ENCODE results near the gene DUX4.
"Not testable (repeated sequence)": the region's sequence is repeated elsewhere in the genome, so short reads cannot be mapped to it uniquely, and the experiment has no call there.

DUX4 gene

DNA sequence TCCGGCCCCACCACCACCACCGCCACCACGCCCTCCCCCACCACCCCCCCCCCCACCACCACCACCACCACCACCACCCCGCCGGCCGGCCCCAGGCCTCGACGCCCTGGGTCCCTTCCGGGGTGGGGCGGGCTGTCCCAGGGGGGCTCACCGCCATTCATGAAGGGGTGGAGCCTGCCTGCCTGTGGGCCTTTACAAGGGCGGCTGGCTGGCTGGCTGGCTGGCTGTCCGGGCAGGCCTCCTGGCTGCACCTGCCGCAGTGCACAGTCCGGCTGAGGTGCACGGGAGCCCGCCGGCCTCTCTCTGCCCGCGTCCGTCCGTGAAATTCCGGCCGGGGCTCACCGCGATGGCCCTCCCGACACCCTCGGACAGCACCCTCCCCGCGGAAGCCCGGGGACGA lies at the start of gene DUX4:
TSS of gene DUX4 (plus strand) at position 347 of the 400 bp plus-strand sequence. CDS start at position 347, 0 bp downstream.
- FAIRE-seq; DNase-seq (ENCODE audit: extremely low spot score, insufficient read length, low read depth): not testable (repeated sequence)

DNA sequence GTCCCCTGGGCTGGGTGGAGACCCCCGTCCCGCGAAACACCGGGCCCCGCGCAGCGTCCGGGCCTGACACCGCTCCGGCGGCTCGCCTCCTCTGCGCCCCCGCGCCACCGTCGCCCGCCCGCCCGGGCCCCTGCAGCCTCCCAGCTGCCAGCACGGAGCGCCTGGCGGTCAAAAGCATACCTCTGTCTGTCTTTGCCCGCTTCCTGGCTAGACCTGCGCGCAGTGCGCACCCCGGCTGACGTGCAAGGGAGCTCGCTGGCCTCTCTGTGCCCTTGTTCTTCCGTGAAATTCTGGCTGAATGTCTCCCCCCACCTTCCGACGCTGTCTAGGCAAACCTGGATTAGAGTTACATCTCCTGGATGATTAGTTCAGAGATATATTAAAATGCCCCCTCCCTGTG lies 1.9 kb downstream of the DUX4 start:
- not testable (repeated sequence) for FAIRE-seq; DNase-seq (ENCODE audit: extremely low spot score, insufficient read length, low read depth)

DNA sequence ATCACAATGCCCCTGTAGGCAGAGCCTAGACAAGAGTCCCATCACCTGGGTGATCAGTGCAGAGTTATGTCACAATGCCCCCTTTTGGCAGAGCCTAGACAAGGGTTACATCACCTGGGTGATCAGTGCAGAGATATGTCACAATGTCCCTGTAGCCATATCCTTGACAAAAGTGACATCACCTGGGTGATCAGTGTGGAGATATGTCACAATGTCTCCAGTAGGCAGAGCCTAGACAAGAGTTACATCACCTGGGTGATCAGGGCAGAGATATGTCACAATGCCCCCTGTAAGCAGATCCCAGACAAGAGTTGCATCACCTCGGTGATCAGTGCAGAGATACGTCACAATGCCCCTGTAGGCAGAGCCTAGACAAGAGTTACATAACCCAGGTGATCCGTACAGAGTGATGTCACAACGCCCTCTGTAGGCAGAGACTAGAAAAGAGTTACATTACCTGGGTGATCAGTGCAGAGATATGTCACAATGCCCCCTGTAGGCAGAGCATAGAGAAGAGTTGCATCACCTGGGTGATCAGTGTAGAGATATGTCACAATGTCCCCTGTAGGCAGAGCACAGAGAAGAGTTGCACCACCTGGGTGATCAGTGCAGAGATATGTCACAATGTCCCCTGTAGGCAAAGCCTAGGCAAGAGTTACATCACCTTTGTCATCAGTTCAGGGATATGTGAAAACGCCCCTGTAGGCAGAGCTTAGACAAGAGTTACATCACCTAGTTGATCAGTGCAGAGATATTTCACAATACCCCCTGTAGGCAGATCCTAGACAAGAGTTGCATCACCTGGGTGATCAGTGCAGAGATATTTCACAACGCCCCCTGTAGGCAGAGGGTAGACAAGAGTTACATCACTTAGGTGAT lies 4.4 kb downstream of the DUX4 start:
- not testable (repeated sequence) for DNase-seq (ENCODE audit: extremely low spot score, insufficient read length, low read depth); FAIRE-seq

DNA sequence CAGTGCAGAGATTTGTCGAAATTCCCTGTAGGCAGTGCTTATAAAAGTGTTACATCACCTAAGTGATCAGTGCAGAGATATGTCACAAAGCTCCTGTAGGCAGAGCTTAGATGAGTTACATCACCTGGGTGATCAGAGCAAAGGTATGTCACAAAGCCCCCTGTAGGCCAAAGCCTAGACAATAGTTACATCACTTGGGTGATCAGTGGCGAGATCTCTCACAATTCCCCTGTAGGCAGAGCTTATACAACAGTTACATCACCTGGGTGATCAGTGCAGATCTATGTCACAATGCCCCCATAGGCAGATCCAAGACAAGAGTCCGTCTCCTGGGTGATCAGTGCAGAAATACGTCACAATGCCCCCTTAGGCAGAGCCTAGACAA lies 5.0 kb downstream of the DUX4 start:
- DNase-seq (ENCODE audit: extremely low spot score, insufficient read length, low read depth); FAIRE-seq: not testable (repeated sequence)

DNA sequence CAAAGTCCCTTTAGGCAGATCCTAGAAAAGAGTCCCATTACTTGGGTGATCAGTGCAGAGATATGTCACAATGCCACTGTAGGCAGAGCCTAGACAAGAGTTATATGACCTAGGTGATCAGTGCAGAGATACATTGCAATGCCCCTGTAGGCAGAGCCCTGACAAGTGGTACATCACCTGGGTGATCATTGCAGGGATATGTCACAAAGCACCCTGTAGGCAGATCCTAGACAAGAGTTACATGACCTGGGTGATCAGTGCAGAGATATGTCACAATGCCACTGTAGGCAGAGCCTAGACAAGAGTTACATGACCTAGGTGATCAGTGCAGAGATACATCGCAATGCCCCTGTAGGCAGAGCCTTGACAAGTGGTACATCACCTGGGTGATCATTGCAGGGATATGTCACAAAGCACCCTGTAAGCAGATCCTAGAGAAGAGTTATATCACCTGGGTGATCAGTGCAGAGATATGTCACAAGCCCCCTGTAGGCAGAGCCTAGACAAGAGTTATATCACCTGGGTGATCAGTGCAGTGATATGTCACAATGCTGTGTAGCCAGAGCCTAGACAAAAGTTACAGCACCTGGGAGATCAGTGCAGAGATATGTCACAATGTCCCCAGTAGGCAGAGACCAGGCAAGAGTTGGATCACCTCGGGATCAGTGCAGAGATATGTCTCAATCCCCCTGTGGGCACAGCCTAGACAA lies 5.6 kb downstream of the DUX4 start:
- DNase-seq (ENCODE audit: extremely low spot score, insufficient read length, low read depth); FAIRE-seq: not testable (repeated sequence)

DNA sequence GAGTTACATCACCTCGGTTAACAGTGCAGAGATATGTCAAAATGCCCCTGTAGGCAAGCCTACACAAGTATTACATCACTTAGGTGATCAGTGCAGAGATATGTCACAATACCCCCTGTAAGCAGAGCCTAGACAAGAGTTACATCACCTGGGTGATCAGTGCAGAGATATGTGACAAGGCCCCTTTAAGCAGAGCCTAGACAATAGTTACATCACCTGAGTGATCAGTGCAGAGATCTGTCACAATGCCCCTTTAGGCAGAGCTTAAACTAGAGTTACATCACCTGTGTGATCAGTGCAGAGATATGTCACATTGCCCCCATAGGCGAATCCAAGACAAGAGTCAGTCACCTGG lies 6.1 kb downstream of the DUX4 start:
- DNase-seq (ENCODE audit: extremely low spot score, insufficient read length, low read depth); FAIRE-seq: not testable (repeated sequence)

DNA sequence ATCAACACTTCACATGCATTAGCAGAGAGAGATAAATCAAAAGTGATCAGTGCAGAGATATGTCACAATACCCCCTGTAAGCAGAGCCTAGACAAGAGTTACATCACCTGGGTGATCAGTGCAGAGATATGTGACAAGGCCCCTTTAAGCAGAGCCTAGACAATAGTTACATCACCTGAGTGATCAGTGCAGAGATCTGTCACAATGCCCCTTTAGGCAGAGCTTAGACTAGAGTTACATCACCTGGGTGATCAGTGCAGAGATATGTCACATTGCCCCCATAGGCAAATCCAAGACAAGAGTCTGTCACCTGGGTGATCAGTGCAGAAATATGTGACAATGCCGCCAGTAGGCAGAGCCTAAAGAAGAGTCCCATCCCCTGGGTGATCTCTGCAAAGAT lies 7.4 kb downstream of the DUX4 start:
- DNase-seq (ENCODE audit: extremely low spot score, insufficient read length, low read depth); FAIRE-seq: not testable (repeated sequence)

DNA sequence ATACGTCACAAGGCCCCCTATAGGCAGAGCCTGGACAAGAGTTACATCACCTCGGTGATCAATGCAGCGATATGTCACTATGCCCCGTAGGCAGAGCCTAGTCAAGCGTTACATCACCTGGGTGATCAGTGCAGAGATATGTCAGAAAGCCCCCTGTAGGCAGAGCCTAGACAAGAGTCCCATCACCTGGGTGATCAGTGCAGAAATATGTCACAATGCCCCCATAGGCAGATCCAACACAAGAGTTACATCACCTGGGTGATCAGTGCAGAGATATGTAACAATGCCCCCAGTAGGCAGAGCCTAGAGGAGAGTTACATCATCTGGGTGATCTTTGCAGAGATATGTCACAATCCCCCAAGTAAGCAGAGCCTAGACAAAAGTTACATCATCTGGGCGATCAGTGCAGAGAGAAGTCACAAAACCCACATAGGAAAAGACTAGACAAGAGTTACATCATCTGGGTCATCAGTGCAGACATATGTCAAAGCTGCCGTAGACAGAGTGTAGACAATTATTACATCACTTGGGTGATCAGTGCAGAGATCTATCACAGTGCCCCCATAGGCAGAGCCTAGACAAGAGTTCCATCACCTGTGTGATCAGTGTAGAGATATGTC lies 8.0 kb downstream of the DUX4 start:
- not testable (repeated sequence) for FAIRE-seq; DNase-seq (ENCODE audit: extremely low spot score, insufficient read length, low read depth)

DNA sequence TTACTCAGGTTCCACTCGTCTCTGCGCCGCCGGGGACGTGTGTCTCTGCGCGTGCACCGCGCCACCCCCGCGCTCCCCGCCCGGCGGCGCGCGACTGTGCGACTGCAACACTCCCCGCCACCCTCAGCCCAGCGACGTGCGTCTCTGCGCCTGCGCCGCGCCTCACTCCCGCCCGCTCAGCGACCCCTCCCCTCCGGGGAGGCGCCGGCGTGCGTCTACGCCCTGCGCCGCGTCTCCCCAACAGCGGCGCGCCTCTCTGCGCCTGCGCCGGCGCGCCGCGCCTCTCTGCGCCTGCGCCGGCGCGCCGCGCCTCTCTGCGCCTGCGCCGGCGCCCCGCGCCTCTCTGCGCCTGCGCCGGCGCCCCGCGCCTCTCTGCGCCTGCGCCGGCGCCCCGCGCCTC lies 29.9 kb downstream of the DUX4 start:
- not testable (repeated sequence) for FAIRE-seq; DNase-seq (ENCODE audit: extremely low spot score, insufficient read length, low read depth)

Measured in GM18507 (cell line).